Measurements from ENCODE around the gene SLC5A2.
A peak's percentile ranks its signal among the peaks of the same experiment; 100 is the strongest.
"Not testable (repeated sequence)": the region's sequence is repeated elsewhere in the genome, so short reads cannot be mapped to it uniquely, and the experiment has no call there.

Gene SLC5A2

GRCh38 chr16:31489616-31490584, 7.0 kb downstream of the SLC5A2 start:
- DNase-seq, result no peak
- peaks cover 8% of the 10 kb centered on the region for H3K4me1 Mint-ChIP-seq
- no peak overlapping the region for H3K4me3 Mint-ChIP-seq
- no peak for ATAC-seq
- H3K9me3 Mint-ChIP-seq, result no peaks in the 10 kb centered on the region
- peaks cover 5% of the 10 kb centered on the region for H3K36me3 Mint-ChIP-seq (ENCODE audit: low read depth)
- no peak overlapping the region for H3K27ac Mint-ChIP-seq
- peaks cover 2% of the 10 kb centered on the region for H3K27me3 Mint-ChIP-seq

GRCh38 chr16:31491778-31492418, 9.0 kb downstream of the SLC5A2 start:
- Mint-ChIP-seq H3K4me1 (peaks cover 3% of the 10 kb centered on the region), H3K27ac (no peak overlapping the region), H3K4me3 (no peak overlapping the region), H3K27me3 (no peaks in the 10 kb centered on the region), H3K36me3 (ENCODE audit: low read depth) (peaks cover 5% of the 10 kb centered on the region), H3K9me3 (no peaks in the 10 kb centered on the region)
- DNase-seq, result no peak
- no peak for ATAC-seq

- Mint-ChIP-seq H3K4me3 (no peak overlapping the region), H3K4me1 (no peaks in the 10 kb centered on the region), H3K27ac (no peak overlapping the region), H3K9me3 (no peaks in the 10 kb centered on the region), H3K27me3 (no peaks in the 10 kb centered on the region), H3K36me3 (ENCODE audit: low read depth) (peaks cover 9% of the 10 kb centered on the region)
- ATAC-seq (no peak), DNase-seq (no peak)
Observed at GRCh38 chr16:31493506-31494125, 10.7 kb downstream of the SLC5A2 start.

GRCh38 chr16:31496670-31497069, 13.7 kb downstream of the SLC5A2 start:
- Mint-ChIP-seq H3K9me3 (no peaks in the 10 kb centered on the region), H3K4me3 (no peak overlapping the region), H3K27ac (no peak overlapping the region), H3K4me1 (no peaks in the 10 kb centered on the region), H3K36me3 (ENCODE audit: low read depth) (peaks cover 13% of the 10 kb centered on the region), H3K27me3 (no peaks in the 10 kb centered on the region)
- DNase-seq, result no peak
- no peak for ATAC-seq

GRCh38 chr16:31498493-31498892, 15.6 kb downstream of the SLC5A2 start:
- Mint-ChIP-seq H3K4me1 (no peaks in the 10 kb centered on the region), H3K27ac (no peak overlapping the region), H3K9me3 (no peaks in the 10 kb centered on the region), H3K4me3 (no peak overlapping the region), H3K27me3 (no peaks in the 10 kb centered on the region), H3K36me3 (ENCODE audit: low read depth) (peaks cover 9% of the 10 kb centered on the region)
- DNase-seq (no peak), ATAC-seq (no peak)

- ATAC-seq (no peak), DNase-seq (no peak)
- Mint-ChIP-seq H3K9me3 (no peaks in the 10 kb centered on the region), H3K4me3 (no peak overlapping the region), H3K27ac (no peak overlapping the region), H3K36me3 (ENCODE audit: low read depth) (peaks cover 8% of the 10 kb centered on the region), H3K27me3 (no peaks in the 10 kb centered on the region), H3K4me1 (peaks cover 3% of the 10 kb centered on the region)
Observed at GRCh38 chr16:31499928-31500327, 17.0 kb downstream of the SLC5A2 start.

GRCh38 chr16:31501226-31501965, 18.5 kb downstream of the SLC5A2 start:
- no peak for DNase-seq
- Mint-ChIP-seq H3K4me1 (peaks cover 17% of the 10 kb centered on the region), H3K27me3 (no peaks in the 10 kb centered on the region), H3K4me3 (no peak overlapping the region), H3K27ac (no peak overlapping the region), H3K9me3 (no peaks in the 10 kb centered on the region), H3K36me3 (ENCODE audit: low read depth) (peaks cover 13% of the 10 kb centered on the region)
- no peak for ATAC-seq

GRCh38 chr16:31501966-31502348, 19.0 kb downstream of the SLC5A2 start:
- Mint-ChIP-seq H3K9me3 (no peaks in the 10 kb centered on the region), H3K27me3 (no peaks in the 10 kb centered on the region), H3K4me3 (no peak overlapping the region), H3K4me1 (peaks cover 21% of the 10 kb centered on the region), H3K27ac (no peak overlapping the region), H3K36me3 (ENCODE audit: low read depth) (peaks cover 14% of the 10 kb centered on the region)
- ATAC-seq (no peak), DNase-seq (no peak)

- DNase-seq, result no peak
- ATAC-seq, result no peak
- H3K27me3 Mint-ChIP-seq, result no peaks in the 10 kb centered on the region
- no peak overlapping the region for H3K4me3 Mint-ChIP-seq
- no peak overlapping the region for H3K27ac Mint-ChIP-seq
- peaks cover 11% of the 10 kb centered on the region for H3K36me3 Mint-ChIP-seq (ENCODE audit: low read depth)
- peaks cover 26% of the 10 kb centered on the region for H3K4me1 Mint-ChIP-seq
- H3K9me3 Mint-ChIP-seq, result no peaks in the 10 kb centered on the region
Observed at GRCh38 chr16:31502981-31503380, 20.1 kb downstream of the SLC5A2 start.

GRCh38 chr16:31503555-31503954, 20.6 kb downstream of the SLC5A2 start:
- peaks cover 28% of the 10 kb centered on the region for H3K4me1 Mint-ChIP-seq
- H3K27me3 Mint-ChIP-seq, ATAC-seq, H3K4me3 Mint-ChIP-seq, DNase-seq, H3K27ac Mint-ChIP-seq, H3K9me3 Mint-ChIP-seq: not testable (repeated sequence)
- H3K36me3 Mint-ChIP-seq (ENCODE audit: low read depth), result peaks cover 10% of the 10 kb centered on the region

- Mint-ChIP-seq H3K9me3 (no peaks in the 10 kb centered on the region), H3K27me3 (no peaks in the 10 kb centered on the region), H3K27ac (no peak overlapping the region), H3K36me3 (ENCODE audit: low read depth) (peaks cover 7% of the 10 kb centered on the region), H3K4me1 (peaks cover 33% of the 10 kb centered on the region), H3K4me3 (no peak overlapping the region)
- no peak for DNase-seq
- no peak for ATAC-seq
Observed at GRCh38 chr16:31504159-31504558, 21.2 kb downstream of the SLC5A2 start.

- no peaks in the 10 kb centered on the region for H3K27me3 Mint-ChIP-seq
- ATAC-seq, result peak; percentile 50
- H3K4me1 Mint-ChIP-seq, result peaks cover 43% of the 10 kb centered on the region
- no peak overlapping the region for H3K4me3 Mint-ChIP-seq
- H3K9me3 Mint-ChIP-seq, result no peaks in the 10 kb centered on the region
- H3K36me3 Mint-ChIP-seq (ENCODE audit: low read depth), result peaks cover 6% of the 10 kb centered on the region
- DNase-seq, result no peak
- peak overlapping the region; percentile 25 for H3K27ac Mint-ChIP-seq
Observed at GRCh38 chr16:31505483-31505882, 22.6 kb downstream of the SLC5A2 start.

GRCh38 chr16:31507617-31507928, 24.6 kb downstream of the SLC5A2 start:
- H3K4me1 Mint-ChIP-seq, result peaks cover 44% of the 10 kb centered on the region
- DNase-seq (no peak), ATAC-seq (no peak)
- peak overlapping the region; percentile 85 for H3K27ac Mint-ChIP-seq
- H3K9me3 Mint-ChIP-seq, result no peaks in the 10 kb centered on the region
- peak overlapping the region; percentile 88 for H3K4me3 Mint-ChIP-seq
- H3K36me3 Mint-ChIP-seq (ENCODE audit: low read depth), result peaks cover 6% of the 10 kb centered on the region
- H3K27me3 Mint-ChIP-seq, result no peaks in the 10 kb centered on the region

GRCh38 chr16:31507929-31508705, 25.2 kb downstream of the SLC5A2 start, which contains the start of gene RUSF1:
Gene RUSF1 (minus strand): TSS chr16:31508391. CDS start chr16:31508373, 18 bp downstream.
- Mint-ChIP-seq H3K27ac (peak within 1 kb of the TSS; percentile 94), H3K4me3 (peak within 1 kb of the TSS; percentile 88), H3K27me3 (no peaks in the 10 kb centered on the region), H3K4me1 (peaks cover 44% of the 10 kb centered on the region), H3K9me3 (no peaks in the 10 kb centered on the region), H3K36me3 (ENCODE audit: low read depth) (peaks cover 6% of the 10 kb centered on the region)
- ATAC-seq (peak; percentile 87), DNase-seq (peak; percentile 89)
